Activated CD4-positive, CD25-positive, alpha-beta regulatory T cell (primary cell): ENCODE results near the gene RAC2.
A peak's percentile ranks its signal among the peaks of the same experiment; 100 is the strongest.

Source experiments
- DNase-seq, 4 experiments: peaks; one replicate each; lab custom pipeline; 2025; lab: John Stamatoyannopoulos, UW

RAC2 gene

GRCh38 chr22:37244114-37244921, at the start of gene RAC2:
RAC2 (minus strand) TSS chr22:37244269; CDS start chr22:37244148, 121 bp downstream.
- peak; percentile 71 to 84 (median 78) for DNase-seq

- no peak for DNase-seq
These were observed 49.1 kb upstream of the RAC2 start for GRCh38 chr22:37293172-37293571.

- DNase-seq: no peak
These were observed 48.6 kb upstream of the RAC2 start for GRCh38 chr22:37292641-37293040.

GRCh38 chr22:37291559-37292298, 47.7 kb upstream of the RAC2 start:
- no peak for DNase-seq

GRCh38 chr22:37290737-37291136, 46.7 kb upstream of the RAC2 start:
- DNase-seq: no peak

- DNase-seq: no peak
These were observed 45.2 kb upstream of the RAC2 start for GRCh38 chr22:37289156-37289735.

GRCh38 chr22:37288521-37288920, 44.5 kb upstream of the RAC2 start:
- no peak for DNase-seq

- no peak for DNase-seq
These were observed 43.5 kb upstream of the RAC2 start for GRCh38 chr22:37287550-37287951.

- no peak for DNase-seq
These were observed 41.9 kb upstream of the RAC2 start for GRCh38 chr22:37285937-37286336.

GRCh38 chr22:37284805-37285355, 40.8 kb upstream of the RAC2 start:
- peak in 2 of 4 experiments; percentile 25 to 29 for DNase-seq

- no peak for DNase-seq
These were observed 40.2 kb upstream of the RAC2 start for GRCh38 chr22:37284126-37284804.

- DNase-seq: no peak
These were observed 39.4 kb upstream of the RAC2 start for GRCh38 chr22:37283393-37283937.

- peak; percentile 42 to 71 (median 53) for DNase-seq
These were observed 38.3 kb upstream of the RAC2 start, which contains the start of gene CYTH4 for GRCh38 chr22:37282385-37282677. CYTH4 (plus strand) TSS chr22:37282508; CDS start chr22:37282570, 62 bp downstream.

GRCh38 chr22:37281646-37282384, 37.7 kb upstream of the RAC2 start:
- DNase-seq: no peak

GRCh38 chr22:37281195-37281594, 37.1 kb upstream of the RAC2 start:
- no peak for DNase-seq

- no peak for DNase-seq
These were observed 36.6 kb upstream of the RAC2 start for GRCh38 chr22:37280718-37281117.

- DNase-seq: no peak
These were observed 35.5 kb upstream of the RAC2 start for GRCh38 chr22:37279331-37280181.

GRCh38 chr22:37278261-37278660, 34.2 kb upstream of the RAC2 start:
- DNase-seq: no peak

- no peak for DNase-seq
These were observed 33.3 kb upstream of the RAC2 start for GRCh38 chr22:37277384-37277783.

- no peak for DNase-seq
These were observed 32.7 kb upstream of the RAC2 start for GRCh38 chr22:37276776-37277175.
